HUES6 (cell line): Measurements from ENCODE around the gene HOXB8.

Source experiments
- H3K27ac ChIP-seq: 2 replicates; pipeline ENCODE4 v1.7.0; 2013; ENCODE audit warnings: low read depth, mild to moderate bottlenecking, low read length, inconsistent platforms
- H3K27me3 ChIP-seq: 2 replicates; pipeline ENCODE4 v1.6.1; 2013; ENCODE audit warnings: low read length; ENCODE audit not compliant: control insufficient read depth, insufficient read depth
- H3K36me3 ChIP-seq: 2 replicates; pipeline ENCODE4 v1.6.1; 2013; ENCODE audit warnings: low read length; ENCODE audit not compliant: control insufficient read depth, insufficient read depth
- H3K4me1 ChIP-seq: 2 replicates; pipeline ENCODE4 v1.6.1; 2013; ENCODE audit warnings: low read length; ENCODE audit not compliant: control insufficient read depth, insufficient read depth
- H3K4me3 ChIP-seq: 2 replicates; pipeline ENCODE4 v1.5.1; 2013; ENCODE audit warnings: low read depth, low read length
- H3K9ac ChIP-seq: one replicate; pipeline ENCODE4 v1.6.1; 2013; ENCODE audit warnings: mild to moderate bottlenecking, low read length
- H3K9me3 ChIP-seq: 2 replicates; pipeline ENCODE4 v1.6.1; 2013; ENCODE audit warnings: low read depth, low read length; ENCODE audit not compliant: control insufficient read depth, insufficient read depth

Gene HOXB8

DNA sequence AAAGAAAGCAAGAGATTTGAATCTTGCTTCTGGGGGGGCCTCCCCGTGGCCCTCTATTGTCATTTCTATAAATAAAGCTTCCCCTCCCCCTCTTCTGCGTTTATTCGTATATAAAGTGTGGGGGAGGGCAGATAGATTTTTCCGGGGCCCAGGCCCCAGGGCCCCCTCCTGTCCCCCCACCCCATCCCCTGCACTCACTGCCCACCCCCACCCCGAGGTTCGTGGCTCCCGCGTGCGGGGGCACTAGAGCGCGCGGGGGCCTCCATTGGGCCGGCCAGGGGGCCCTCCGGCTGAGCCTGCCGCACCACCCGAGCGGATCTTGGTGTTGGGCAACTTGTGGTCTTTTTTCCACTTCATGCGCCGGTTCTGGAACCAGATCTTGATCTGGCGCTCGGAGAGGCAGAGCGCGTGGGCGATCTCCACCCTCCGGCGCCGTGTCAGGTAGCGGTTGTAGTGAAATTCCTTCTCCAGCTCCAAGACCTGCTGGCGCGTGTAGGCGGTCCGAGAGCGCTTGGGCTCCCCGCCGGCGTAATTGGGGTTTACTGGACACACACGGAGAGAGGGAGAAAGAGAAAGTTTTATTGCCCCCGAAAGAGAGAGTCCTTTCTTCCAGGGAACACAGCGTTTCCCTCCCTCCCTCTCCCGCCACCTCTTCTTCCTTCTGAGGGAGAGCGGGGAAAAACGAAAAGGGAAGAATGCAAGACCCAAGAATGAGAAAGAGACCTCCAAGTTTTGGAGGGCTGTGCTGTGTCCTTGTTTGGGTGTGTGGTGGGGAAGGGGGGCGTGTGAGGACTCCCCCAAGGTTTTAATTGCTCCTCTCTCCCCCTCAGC lies 38.4 kb downstream of the HOXB8 start:
- H3K9ac ChIP-seq: peak overlapping the region; percentile 79
- no peak overlapping the region; the same call in 1 of the 2 replicates for H3K27ac ChIP-seq
- H3K36me3 ChIP-seq: no peaks in the 10 kb centered on the region
- peaks cover 100% of the 10 kb centered on the region for H3K27me3 ChIP-seq
- no peaks in the 10 kb centered on the region for H3K9me3 ChIP-seq
- H3K4me3 ChIP-seq: peak overlapping the region; percentile 45; the same call in 1 of the 2 replicates
- peaks cover 45% of the 10 kb centered on the region; the same call in 1 of the 2 replicates for H3K4me1 ChIP-seq

DNA sequence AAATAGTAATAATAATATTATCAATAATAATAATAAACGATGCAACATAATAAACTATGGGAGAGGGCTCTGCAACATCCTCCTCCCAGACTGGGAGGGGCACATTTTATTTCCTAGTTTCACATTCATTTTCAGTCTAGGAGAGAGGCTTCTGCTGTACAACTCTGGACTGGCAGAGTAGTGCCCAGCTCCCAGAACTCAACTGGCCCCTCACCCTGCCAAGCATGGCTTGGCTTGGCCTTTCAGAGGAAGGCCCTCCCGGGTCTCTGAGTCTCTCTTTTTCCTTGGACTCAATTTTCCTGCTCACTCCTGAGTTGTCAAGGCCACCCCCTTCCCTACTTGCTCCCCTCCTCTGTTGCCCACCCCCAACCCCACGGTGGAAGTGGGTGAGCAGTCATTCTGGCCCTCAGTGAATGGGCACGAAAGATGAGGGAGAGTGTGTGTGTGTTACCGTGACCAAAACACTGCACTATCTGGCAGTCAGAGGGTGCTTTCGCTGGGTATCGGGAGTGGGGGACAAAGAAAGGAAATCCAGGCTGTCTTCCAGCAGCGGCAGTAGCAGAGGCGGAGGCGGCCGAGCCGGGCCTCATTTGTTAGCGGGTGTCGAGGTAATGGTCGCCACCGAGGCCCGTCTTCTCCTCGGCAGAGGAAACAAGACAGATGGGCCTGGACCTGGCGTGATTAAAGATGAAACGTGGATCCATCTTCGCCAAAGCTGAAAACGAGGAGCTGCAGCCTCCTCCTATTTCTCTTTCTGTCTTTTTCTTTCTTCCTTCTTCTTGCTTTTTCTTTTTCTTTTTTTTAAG lies 39.2 kb downstream of the HOXB8 start:
- H3K9me3 ChIP-seq: no peaks in the 10 kb centered on the region
- peak overlapping the region; percentile 73 for H3K9ac ChIP-seq
- H3K4me1 ChIP-seq: peaks cover 49% of the 10 kb centered on the region
- H3K27ac ChIP-seq: no peak overlapping the region; the same call in 1 of the 2 replicates
- peaks cover 100% of the 10 kb centered on the region for H3K27me3 ChIP-seq
- H3K4me3 ChIP-seq: peak overlapping the region; percentile 27; the same call in 1 of the 2 replicates
- H3K36me3 ChIP-seq: no peaks in the 10 kb centered on the region

DNA sequence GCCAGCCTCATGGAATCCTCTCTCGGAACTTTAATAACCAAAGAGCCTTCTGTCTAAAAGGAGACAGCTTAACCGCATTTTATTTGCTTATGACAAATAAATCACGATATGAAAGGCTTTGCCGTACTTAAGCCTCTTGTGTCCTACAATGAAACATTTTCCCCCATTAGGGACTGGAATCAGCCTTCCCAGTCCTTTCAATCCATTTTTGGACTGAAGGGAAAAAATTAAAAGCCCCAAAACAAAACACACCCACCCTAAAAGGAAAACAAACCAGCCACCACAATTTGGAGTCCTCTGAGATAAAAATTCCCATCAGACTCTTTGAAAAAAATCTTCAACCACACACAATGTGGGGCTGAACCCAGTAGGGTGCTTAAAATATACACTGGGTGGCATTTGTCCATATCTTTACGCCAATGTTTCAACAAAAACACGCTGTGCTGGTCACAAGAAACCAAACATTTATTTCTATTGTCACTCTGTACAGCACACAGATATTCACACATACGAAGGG lies 40.0 kb downstream of the HOXB8 start:
- no peaks in the 10 kb centered on the region for H3K9me3 ChIP-seq
- peaks cover 100% of the 10 kb centered on the region for H3K27me3 ChIP-seq
- no peak overlapping the region; the same call in 1 of the 2 replicates for H3K27ac ChIP-seq
- no peaks in the 10 kb centered on the region for H3K36me3 ChIP-seq
- H3K4me3 ChIP-seq: no peak overlapping the region
- H3K9ac ChIP-seq: peak overlapping the region; percentile 76
- H3K4me1 ChIP-seq: peaks cover 57% of the 10 kb centered on the region

DNA sequence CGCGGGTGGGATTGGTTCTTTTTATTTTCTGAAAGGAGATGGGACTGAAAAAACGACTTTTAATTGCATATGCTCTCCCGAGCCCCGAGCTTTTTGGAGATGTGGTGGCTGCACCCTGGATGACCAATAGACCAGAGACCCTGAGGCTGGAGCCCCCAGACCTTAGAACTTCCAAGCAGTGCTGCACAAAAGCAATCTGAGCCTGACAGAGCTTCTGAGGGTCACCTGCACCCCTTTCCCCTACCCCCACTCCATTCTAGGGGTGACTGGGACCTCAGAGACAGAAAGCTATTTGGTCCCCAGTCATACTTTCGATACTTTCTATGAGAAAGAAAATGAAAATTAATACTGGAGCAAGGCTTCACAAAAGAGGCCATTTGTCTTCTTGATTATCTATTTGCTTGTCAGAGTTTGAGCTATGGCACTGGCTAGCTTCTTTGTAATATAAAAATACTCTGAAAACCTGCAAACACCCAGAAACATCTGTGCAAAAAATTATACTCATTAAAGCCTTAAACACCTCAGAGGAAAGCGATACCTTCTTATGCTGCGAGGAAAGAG lies 40.5 kb downstream of the HOXB8 start:
- H3K36me3 ChIP-seq: no peaks in the 10 kb centered on the region
- H3K4me3 ChIP-seq: peak overlapping the region; percentile 24; the same call in 1 of the 2 replicates
- H3K4me1 ChIP-seq: peaks cover 62% of the 10 kb centered on the region
- no peak overlapping the region; the same call in 1 of the 2 replicates for H3K27ac ChIP-seq
- H3K9me3 ChIP-seq: no peaks in the 10 kb centered on the region
- peaks cover 100% of the 10 kb centered on the region for H3K27me3 ChIP-seq
- H3K9ac ChIP-seq: peak overlapping the region; percentile 76

DNA sequence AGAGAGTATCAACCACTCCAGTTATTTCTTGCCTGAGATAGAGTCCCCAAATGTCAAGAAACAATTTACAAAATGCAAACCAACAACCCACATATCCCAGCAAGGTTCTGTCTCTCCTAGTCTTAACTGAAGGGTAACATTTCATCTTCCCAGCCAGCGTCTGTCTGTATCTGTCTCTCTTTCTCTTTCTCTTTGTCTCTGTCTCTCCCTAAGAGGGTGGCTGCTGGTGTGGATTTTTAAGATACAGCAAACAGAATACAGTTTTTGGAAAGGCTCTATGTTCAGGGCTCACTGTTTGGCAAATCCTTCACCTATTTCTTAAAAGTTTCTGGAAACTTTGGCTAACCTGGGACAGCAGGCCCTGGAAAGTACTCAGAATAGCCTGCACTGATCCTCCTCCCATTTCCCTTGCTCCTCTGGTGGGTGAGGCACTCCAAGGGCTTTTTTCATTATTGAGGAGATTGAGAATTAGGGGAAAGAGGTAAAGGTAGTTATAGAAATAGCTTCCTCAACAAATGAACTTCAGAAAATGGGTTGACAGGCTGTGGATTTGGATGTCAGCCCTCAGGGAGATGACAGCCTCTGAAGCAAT lies 43.2 kb downstream of the HOXB8 start:
- Histone ChIP-seq H3K4me1 (peaks cover 73% of the 10 kb centered on the region), H3K27me3 (peaks cover 100% of the 10 kb centered on the region), H3K27ac (no peak overlapping the region; the same call in 1 of the 2 replicates), H3K36me3 (no peaks in the 10 kb centered on the region), H3K9me3 (no peaks in the 10 kb centered on the region), H3K9ac (peak overlapping the region; percentile 76), H3K4me3 (peak overlapping the region; percentile 40; the same call in 1 of the 2 replicates)

DNA sequence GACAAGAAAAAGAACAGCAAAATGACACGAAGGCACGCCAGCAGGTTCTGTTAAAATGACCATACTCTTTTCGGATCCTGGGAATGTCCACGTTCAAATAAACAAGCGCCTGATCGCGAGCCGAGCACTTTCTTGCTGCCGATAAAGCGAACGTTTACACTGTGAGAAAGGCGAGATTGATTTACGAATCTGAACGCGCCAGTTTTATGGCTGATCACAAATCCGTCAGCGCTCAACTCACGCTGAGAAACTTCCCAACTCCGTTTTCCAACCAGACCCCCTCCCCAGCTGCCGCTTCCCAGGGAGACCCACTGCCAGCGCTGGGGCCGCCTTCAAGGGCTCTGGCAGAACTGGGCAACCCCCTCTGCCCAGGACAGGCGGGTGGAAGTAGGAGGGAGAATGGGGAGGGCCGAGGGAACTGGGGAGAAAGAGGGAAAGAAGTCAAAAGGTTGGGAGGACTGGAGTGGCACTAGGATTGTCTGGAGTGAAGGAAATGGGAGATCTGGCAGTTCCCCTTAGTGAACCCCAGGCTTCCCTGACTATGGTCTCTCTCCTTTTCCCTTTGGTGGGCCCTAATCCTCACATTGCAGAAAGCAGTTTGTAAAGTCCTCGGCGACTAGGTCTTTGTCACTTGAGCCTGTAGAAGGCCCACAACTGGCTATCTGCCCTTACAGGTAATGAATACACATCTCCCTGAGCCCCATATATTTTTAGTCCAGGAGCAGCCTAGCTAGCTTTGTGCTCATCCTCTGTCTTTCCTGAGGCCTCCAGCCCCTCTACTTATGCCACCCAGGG lies 43.9 kb downstream of the HOXB8 start:
- Histone ChIP-seq H3K27me3 (peaks cover 100% of the 10 kb centered on the region), H3K4me1 (peaks cover 77% of the 10 kb centered on the region), H3K36me3 (no peaks in the 10 kb centered on the region), H3K9ac (peak overlapping the region; percentile 76), H3K9me3 (0 out of 2 replicates have a peak, but pooled peaks cover 2% of the 10 kb centered on the region), H3K27ac (no peak overlapping the region; the same call in 1 of the 2 replicates), H3K4me3 (peak overlapping the region; percentile 40; the same call in 1 of the 2 replicates)

DNA sequence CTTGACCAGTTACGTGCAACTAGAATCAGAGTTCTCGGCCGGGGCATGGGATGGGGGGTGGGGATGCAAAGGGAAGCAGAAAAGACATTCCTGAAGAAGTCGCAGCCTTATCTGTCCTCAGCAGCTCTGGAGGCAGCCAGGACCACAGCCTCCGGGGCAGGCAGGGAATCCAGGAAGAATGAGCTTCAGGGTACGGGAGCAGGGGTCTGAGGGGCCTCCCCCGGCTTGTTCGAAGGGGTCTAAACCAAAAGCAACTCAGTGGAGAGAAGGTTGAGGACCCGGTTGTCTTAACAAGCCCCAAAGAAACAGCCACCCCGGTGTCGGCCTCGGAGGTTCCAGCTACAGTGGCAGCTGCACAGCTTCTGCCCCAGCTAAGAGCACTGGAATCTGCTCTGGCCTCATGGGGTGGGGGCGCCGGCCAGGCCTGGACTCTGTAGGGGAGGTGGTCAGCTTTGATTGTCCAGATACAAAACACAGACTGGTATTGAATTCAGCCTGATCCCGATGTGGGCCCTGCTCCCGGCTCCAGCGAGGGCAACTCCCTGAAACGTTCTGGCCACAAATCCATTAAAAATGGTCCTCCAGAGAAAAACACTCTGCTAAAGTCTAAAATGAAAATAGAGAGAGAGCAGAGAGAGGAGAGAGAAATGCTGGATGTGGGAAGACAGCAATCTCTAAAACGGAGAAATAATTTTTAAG lies 44.6 kb downstream of the HOXB8 start:
- Histone ChIP-seq H3K27me3 (peaks cover 100% of the 10 kb centered on the region), H3K4me1 (peaks cover 80% of the 10 kb centered on the region), H3K9me3 (0 out of 2 replicates have a peak, but pooled peaks cover 2% of the 10 kb centered on the region), H3K4me3 (peak overlapping the region; percentile 40; the same call in 1 of the 2 replicates), H3K9ac (peak overlapping the region; percentile 76), H3K36me3 (no peaks in the 10 kb centered on the region), H3K27ac (no peak overlapping the region; the same call in 1 of the 2 replicates)

DNA sequence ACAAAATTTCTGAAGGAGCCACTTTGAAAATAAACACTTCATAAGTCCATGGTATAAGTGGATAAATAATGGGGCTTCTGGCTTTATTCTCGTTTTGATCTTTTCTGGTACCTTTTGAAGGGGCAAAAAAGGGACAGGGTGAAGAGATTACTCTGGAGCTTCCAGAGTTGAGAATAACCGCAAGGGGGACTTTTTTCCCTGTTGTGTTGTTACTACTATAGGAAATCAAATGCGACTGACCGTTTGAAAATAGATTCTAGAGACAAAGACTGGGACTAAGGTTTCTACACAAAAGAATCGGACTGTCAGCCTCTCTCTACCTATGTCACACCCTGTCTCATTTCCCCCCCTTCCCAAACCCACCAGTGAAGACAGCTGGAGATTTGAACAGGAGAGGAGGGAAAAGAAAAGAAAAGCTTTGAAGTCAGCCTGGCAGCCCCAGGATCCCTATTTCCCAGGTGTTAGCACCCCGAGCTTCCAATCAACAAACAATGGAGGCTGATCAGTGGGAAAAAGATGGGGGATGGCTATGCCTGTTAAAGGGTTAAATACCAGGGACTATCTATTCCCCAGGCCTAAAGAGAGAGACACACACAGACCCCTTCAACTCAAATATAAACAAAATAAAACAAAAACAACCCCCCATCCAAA lies 45.3 kb downstream of the HOXB8 start:
- Histone ChIP-seq H3K36me3 (no peaks in the 10 kb centered on the region), H3K4me3 (peak overlapping the region; percentile 40; the same call in 1 of the 2 replicates), H3K27me3 (peaks cover 100% of the 10 kb centered on the region), H3K27ac (no peak overlapping the region), H3K9me3 (0 out of 2 replicates have a peak, but pooled peaks cover 2% of the 10 kb centered on the region), H3K9ac (peak overlapping the region; percentile 76), H3K4me1 (peaks cover 87% of the 10 kb centered on the region)

DNA sequence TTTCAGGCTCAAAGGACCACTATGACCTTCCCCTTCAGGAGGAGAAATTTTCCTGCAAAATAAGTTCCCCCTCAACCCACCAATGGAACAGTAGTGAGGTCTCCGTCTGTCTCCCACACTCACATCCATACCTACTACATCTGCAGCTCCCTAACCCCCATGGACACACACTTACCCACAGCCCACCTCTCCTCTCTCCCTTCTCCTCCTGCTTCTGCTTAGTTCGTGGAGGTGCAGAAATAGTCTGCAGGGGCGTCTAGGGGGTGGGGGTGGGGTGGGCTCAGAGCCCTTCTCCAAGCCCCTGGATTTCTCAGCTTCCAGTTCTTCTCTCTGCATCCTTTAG lies 45.9 kb downstream of the HOXB8 start:
- Histone ChIP-seq H3K27ac (no peak overlapping the region), H3K9ac (peak overlapping the region; percentile 76), H3K36me3 (no peaks in the 10 kb centered on the region), H3K4me3 (peak overlapping the region; percentile 48; the same call in 1 of the 2 replicates), H3K27me3 (peaks cover 100% of the 10 kb centered on the region), H3K9me3 (0 out of 2 replicates have a peak, but pooled peaks cover 2% of the 10 kb centered on the region), H3K4me1 (peaks cover 86% of the 10 kb centered on the region)
